Neuron (in vitro differentiated cells): ENCODE results near the gene USH1C.

Experiments
- H2AFZ ChIP-seq: one replicate; pipeline ENCODE4 v1.6.1; 2013; ENCODE audit warnings: low read depth, mild to moderate bottlenecking, inconsistent platforms, low read length, moderate library complexity
- H3K27me3 ChIP-seq: one replicate; pipeline ENCODE4 v1.6.1; 2013; ENCODE audit warnings: low read length; ENCODE audit not compliant: insufficient read depth
- H3K36me3 ChIP-seq: one replicate; pipeline ENCODE4 v1.6.1; 2013; ENCODE audit warnings: low read length; ENCODE audit not compliant: insufficient read depth
- H3K4me1 ChIP-seq: one replicate; pipeline ENCODE4 v1.6.1; 2013; ENCODE audit warnings: low read length; ENCODE audit not compliant: insufficient read depth
- H3K4me3 ChIP-seq: 2 replicates; pipeline ENCODE4 v1.5.1; 2013; ENCODE audit warnings: mild to moderate bottlenecking, low read length, moderate library complexity
- H3K9me3 ChIP-seq: one replicate; pipeline ENCODE4 v1.6.1; 2013; ENCODE audit warnings: low read length

USH1C gene

DNA sequence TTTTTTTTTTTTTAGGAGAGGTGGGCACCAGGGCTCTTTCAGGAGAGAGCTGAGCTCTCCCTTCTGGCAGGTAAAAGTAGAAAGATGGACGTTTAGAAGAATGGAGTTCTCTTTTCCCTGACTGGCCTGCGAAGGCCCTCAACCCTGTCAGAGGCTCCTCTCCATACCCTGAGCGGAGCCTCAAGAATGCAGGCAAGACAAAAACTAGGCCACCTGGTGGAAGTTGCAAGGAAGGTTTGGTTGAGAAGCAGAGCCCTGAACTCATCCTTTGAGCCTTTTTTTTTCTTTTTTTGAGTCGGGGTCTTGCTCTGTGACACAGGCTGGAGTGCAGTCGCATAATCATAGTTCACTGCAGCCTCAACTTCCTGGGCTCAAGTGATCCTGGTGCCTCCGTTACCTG, 4.2 kb upstream of the USH1C start:
- H3K4me3 ChIP-seq, result no peak overlapping the region
- peaks cover 29% of the 10 kb centered on the region for H3K27me3 ChIP-seq
- no peaks in the 10 kb centered on the region for H3K9me3 ChIP-seq
- no peaks in the 10 kb centered on the region for H3K4me1 ChIP-seq
- H3K36me3 ChIP-seq, result no peaks in the 10 kb centered on the region
- no peak overlapping the region for H2AFZ ChIP-seq

DNA sequence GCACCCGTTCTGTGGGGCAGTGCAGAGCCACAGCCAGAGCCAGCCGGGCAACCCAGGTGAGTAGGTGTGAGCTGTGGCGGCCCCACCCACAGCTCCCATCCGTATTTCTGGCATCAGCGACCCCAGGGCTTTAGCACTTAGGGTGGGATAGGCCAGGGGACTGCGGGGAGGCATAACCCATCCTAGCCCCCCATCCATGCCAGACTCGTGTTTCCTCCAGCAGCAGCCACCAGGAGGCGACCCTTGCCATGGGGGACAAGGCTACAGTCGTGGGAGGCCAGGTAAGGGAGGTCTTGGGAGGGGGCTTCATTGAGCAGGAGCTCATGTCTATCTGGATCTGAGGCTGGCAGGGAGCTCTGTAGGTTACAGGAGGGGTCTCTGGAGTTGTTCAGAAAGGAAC, 3.7 kb upstream of the USH1C start:
- H3K4me3 ChIP-seq, result no peak overlapping the region
- H3K4me1 ChIP-seq, result no peaks in the 10 kb centered on the region
- H2AFZ ChIP-seq, result no peak overlapping the region
- H3K36me3 ChIP-seq, result no peaks in the 10 kb centered on the region
- peaks cover 33% of the 10 kb centered on the region for H3K27me3 ChIP-seq
- no peaks in the 10 kb centered on the region for H3K9me3 ChIP-seq

DNA sequence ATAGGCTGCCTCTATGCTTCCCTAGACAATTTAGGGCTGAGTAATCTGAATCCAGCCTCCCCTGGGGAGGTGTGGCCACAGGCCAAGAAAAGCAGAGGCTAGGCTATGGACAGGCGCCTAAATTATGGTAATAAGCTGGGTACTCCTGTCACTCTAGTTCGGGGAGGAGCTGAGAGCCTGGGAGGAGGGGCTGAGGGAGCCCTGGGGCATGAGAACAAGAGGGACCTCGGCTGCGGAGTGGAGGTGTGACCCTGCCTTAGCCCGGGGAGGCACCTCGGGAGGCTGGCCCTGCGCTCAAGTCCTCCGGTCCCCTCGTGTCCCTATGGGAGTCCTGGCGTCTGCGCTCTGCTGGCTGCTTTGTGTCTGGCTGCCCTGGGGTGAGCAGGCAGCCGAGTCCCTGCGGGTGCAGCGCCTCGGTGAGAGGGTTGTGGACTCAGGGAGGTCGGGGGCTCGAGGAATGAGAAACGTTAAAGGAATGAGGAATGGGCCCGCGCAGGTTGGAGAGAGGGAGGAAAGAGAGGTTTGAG, 2.9 kb upstream of the USH1C start, which contains the start of gene OTOG:
Gene OTOG (plus strand): TSS at position 209 of the 527 bp plus-strand sequence. CDS start 114 bp downstream, at position 323.
- peaks cover 36% of the 10 kb centered on the region for H3K27me3 ChIP-seq
- no peaks in the 10 kb centered on the region for H3K9me3 ChIP-seq
- H3K4me3 ChIP-seq, result no peak within 1 kb of the TSS
- H3K36me3 ChIP-seq, result no peaks in the 10 kb centered on the region
- no peaks in the 10 kb centered on the region for H3K4me1 ChIP-seq
- no peak within 1 kb of the TSS for H2AFZ ChIP-seq

DNA sequence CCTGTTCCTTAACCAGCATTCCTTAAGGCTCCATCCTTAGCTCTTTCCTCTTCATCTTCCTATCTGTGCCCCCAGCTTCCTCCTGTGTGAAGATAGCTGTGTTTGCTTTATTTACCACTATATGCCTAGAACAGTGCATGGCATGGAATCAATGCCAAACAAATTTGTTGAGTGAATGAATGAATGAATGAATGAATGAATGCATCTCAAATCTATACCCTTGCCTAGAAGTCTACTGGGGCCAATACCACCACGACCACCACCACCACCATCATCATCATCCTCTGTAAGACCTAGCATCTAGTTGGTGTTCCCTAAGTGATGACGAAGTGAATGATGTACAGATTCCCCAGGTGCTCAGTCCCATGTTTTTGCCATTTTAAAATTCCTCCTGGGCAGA, 2.0 kb upstream of the USH1C start:
- H3K9me3 ChIP-seq, result no peaks in the 10 kb centered on the region
- no peaks in the 10 kb centered on the region for H3K36me3 ChIP-seq
- H3K4me1 ChIP-seq, result no peaks in the 10 kb centered on the region
- H3K27me3 ChIP-seq, result peaks cover 41% of the 10 kb centered on the region
- no peak overlapping the region for H2AFZ ChIP-seq
- H3K4me3 ChIP-seq, result no peak overlapping the region

DNA sequence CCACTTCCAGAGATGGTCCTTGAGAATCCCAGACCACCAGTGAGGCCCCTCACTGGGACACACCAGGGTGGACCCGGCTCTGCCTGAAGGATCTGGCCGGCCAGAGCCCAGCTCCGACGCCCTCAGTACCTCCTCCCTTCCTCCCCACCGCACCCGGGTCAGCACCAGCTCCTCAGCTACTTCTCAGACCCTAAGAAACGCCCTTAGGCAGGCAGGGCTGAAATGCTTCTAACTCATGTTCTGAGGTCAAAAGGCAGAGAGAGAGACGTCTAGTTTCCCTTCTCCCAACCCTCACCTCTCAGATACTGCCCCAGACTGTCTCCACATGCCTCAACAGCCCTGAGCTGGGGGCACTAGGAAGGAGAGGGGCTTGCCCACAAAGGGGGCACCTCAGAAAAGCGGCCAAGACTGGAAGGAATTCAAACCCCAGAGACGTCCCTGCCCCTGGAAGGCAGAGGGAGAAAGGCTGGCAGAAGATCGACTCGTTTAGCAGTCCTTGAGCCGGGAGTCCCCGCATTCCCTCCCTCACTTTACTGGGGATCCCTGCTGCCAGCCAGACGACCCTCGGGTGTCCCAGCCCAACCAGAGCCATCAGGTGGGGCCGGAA, 539 bp downstream of the USH1C start:
- Histone ChIP-seq H3K36me3 (no peaks in the 10 kb centered on the region), H2AFZ (no peak overlapping the region), H3K27me3 (peaks cover 38% of the 10 kb centered on the region), H3K4me1 (no peaks in the 10 kb centered on the region), H3K4me3 (no peak overlapping the region), H3K9me3 (no peaks in the 10 kb centered on the region)

DNA sequence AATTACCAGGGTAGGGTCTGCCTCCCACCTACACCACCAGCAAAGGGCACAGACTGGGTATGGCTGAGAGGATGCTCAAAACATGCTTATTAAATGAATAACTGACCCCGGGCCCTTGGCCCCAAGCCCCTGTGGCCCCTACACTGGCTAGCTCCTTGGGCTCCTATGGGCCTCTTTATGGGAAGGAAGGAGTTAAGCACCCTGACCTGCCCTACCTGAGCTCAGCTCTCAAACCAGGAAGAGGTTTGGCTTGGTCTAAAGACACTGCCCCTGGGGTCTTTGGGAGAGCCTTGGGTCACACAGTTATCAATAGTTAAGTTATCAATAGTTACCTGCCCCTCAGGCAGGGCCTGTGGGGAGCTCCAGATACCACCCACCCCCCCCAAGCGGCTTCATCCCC, 1.2 kb downstream of the USH1C start:
- no peak overlapping the region for H3K4me3 ChIP-seq
- no peaks in the 10 kb centered on the region for H3K9me3 ChIP-seq
- no peaks in the 10 kb centered on the region for H3K4me1 ChIP-seq
- H2AFZ ChIP-seq, result no peak overlapping the region
- peaks cover 40% of the 10 kb centered on the region for H3K27me3 ChIP-seq
- no peaks in the 10 kb centered on the region for H3K36me3 ChIP-seq

DNA sequence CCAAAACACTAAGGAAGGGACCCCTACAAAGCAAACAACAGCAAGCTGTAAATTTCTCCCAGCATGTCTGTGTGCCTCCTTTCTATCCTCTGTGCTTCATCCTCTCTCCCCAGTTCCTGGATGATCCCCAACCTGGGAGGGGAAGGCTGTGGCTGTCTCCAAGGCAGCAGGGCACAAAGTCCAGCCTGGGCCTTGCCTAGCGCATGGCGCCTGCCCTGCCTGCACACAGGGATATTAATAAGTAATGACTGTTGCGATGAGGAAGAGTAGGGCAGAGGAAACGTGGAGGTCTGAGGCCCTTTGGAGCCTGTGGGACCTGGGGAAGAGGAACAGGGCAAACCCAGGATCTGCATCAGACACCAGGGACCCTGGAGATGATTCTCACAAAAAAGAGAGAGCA, 2.0 kb downstream of the USH1C start:
- Histone ChIP-seq H3K36me3 (no peaks in the 10 kb centered on the region), H3K27me3 (peaks cover 39% of the 10 kb centered on the region), H3K4me3 (no peak overlapping the region), H2AFZ (no peak overlapping the region), H3K4me1 (no peaks in the 10 kb centered on the region), H3K9me3 (no peaks in the 10 kb centered on the region)

DNA sequence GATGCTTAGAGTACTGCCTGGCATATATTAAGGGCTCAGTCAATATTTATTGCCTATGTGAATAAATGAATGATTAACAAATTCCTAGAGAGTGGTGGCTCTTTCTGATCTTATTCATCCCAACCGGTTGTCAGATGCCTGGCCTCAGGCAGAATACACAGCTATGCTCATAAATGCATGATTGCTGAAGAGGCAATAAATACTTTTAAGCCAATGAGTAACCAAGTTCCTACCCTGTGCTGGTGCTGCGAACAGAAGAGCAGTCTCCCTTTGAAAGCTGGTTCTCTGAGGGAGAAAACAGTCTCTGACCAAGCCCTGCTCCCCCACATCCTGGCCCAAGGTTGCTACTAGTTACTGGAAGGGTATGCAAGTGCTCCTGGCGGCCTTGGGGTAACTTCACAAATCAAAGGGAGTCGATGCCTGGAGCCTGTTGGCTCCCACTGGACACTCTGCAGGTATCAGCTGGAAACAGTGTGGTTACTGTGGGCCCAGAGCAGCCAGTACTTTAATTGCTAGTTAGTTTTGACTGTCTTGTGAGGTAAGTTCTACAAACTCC, 2.8 kb downstream of the USH1C start:
- peaks cover 33% of the 10 kb centered on the region for H3K27me3 ChIP-seq
- no peak overlapping the region for H2AFZ ChIP-seq
- H3K36me3 ChIP-seq, result no peaks in the 10 kb centered on the region
- H3K4me3 ChIP-seq, result no peak overlapping the region
- no peaks in the 10 kb centered on the region for H3K9me3 ChIP-seq
- H3K4me1 ChIP-seq, result no peaks in the 10 kb centered on the region

DNA sequence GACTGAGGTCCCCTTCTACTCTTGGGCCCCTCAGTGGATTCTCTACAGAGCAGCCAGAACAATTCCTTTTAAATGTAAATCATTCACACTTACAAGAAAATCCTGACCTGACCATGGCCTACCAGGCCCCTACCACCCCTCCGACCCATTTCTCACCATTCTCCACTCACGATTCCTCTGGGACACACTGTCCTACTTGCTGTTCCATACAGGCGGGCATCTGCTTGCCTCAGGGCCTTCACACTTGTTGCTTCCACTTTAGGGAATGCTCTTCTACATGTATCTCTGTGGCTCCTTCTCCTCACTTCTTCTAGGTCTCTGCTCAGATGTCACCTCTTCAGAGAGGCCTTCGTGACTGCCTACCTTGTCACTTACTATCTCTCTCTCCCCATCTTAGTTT, 3.4 kb downstream of the USH1C start:
- Histone ChIP-seq H3K27me3 (peaks cover 27% of the 10 kb centered on the region), H2AFZ (no peak overlapping the region), H3K36me3 (no peaks in the 10 kb centered on the region), H3K4me3 (no peak overlapping the region), H3K4me1 (no peaks in the 10 kb centered on the region), H3K9me3 (no peaks in the 10 kb centered on the region)

DNA sequence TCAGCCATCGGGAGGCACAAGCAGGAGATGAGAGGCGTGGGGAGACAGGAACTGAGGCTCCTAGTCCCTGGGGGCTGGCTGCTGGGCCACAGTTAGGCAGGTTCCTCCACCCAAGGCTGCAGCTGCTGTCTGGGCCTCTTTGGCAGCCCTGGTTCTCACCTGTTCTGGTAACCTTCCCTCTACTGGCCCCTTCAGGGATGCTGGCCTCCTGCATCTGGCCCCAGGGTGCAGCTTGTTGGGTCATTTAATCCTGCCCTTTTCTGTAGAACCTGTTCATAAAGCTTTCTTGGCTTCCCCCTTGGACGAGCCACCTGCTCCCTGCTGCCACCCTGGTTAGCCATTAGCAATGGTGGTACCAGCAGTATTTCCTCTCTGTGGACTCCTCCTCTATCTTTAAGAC, 5.5 kb downstream of the USH1C start:
- Histone ChIP-seq H3K36me3 (no peaks in the 10 kb centered on the region), H3K4me1 (no peaks in the 10 kb centered on the region), H3K27me3 (peaks cover 25% of the 10 kb centered on the region), H3K4me3 (no peak overlapping the region), H2AFZ (no peak overlapping the region), H3K9me3 (no peaks in the 10 kb centered on the region)

DNA sequence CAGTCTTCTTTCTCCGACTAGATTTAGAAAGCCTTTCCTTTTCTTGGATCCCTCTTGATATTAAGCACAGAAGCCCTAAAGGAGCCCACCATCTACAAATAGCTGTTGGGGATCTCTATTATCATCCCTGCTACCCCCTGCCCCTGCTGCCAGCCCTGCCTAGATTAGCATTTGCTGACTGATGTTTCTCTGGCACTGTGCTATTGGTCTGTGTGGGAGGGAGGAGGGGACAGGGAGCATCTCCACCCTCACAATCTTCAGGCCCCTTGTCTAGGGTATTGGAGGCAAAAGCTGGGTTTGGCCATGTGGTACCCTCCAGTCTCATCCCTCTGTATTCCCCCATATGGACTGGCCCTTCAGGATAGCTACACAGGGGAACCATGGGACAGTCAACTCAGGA, 6.2 kb downstream of the USH1C start:
- Histone ChIP-seq H3K4me1 (no peaks in the 10 kb centered on the region), H3K36me3 (no peaks in the 10 kb centered on the region), H2AFZ (no peak overlapping the region), H3K4me3 (no peak overlapping the region), H3K27me3 (peaks cover 23% of the 10 kb centered on the region), H3K9me3 (no peaks in the 10 kb centered on the region)

DNA sequence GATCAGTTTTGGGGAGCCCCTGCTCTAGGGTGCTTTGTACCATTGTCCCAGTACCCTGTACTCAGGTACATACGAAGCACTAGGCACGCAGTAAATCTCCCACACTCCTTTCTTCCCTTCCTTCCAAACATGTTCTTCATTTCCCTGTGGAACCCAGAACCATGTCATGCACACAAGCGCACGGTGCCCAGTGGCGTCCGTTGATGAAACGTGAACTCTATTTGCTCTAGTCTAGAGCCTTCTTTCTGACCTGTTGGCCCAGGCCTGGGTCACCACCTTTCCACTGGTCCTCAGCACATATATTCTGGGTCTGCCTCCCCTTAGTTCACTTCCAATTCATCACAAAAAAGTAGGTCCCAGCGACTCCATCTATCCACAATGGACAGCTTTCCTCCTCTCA, 7.0 kb downstream of the USH1C start:
- Histone ChIP-seq H2AFZ (no peak overlapping the region), H3K36me3 (no peaks in the 10 kb centered on the region), H3K4me1 (no peaks in the 10 kb centered on the region), H3K4me3 (no peak overlapping the region), H3K27me3 (peaks cover 21% of the 10 kb centered on the region), H3K9me3 (no peaks in the 10 kb centered on the region)

DNA sequence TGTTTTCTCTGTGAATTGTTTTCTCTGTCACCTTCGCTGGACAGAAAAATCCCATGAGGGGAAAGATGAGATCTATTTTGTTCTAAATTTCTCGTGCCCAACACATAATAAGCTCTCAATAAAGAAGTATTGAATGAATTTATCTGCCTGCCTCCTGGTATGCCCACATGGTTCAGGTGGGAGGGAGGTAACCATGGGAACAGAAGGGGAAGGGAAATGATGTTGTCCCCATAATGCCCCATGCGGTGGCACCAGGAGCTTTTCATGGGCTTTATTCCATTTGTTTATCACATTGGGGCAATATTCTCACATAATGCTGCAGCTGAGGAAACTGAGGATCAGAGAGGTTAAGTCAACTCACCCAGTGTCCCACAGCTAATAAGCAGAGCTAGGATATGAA, 8.7 kb downstream of the USH1C start:
- Histone ChIP-seq H3K36me3 (no peaks in the 10 kb centered on the region), H3K4me1 (no peaks in the 10 kb centered on the region), H3K9me3 (no peaks in the 10 kb centered on the region), H2AFZ (no peak overlapping the region), H3K27me3 (peaks cover 26% of the 10 kb centered on the region), H3K4me3 (no peak overlapping the region)
